GM19025 (cell line): ENCODE results near the gene PIP5KL1.

Source experiments
- ATAC-seq: cut with Tn5 transposase; IDR thresholded peaks from one replicate; pipeline ENCODE4 v1.9.1; 2021; ENCODE audit warnings: mild to moderate bottlenecking, low read depth, moderate library complexity; ENCODE audit not compliant: unreplicated experiment

PIP5KL1 gene

DNA sequence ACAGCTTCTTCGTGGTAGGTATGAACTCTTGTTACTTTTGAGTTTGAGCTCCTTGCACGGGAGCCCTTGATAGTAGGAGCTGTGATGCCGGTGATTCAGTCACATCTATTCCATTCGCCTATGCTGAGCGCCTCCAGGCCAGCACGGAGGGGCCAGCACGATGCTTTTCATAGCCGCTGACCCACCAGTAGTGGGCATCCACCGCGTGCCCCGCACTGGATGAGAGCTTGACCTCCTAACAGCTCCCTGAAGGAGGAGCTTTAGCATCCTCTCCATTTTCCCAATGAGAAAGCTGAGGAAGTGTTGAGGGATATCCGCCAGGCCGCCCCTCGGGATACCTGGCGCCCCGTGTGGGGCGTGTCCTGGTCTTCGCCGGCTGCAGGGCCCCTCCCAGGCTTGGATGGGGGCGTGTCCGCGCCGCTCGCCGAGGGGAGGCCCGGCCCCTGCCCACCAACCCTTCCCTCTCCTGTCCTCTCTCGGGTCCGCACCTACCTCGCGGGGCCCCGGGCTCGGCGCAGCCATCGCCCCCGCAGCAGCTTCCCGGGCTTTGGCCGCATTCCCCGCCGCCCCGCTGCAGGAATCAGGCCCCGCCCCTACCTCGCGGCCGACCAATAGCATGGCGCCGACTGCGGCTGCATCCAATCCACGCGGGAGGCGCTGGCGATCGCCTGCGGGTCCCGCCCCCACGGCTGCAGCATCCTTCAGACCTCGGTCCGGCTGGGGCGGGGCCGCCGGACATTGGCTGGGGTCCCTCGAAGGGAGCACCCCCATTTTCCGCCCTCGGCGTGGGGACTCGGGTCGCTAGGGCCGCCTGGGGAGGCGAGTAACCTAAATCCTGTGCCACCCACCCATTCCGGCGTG lies at the start of gene PIP5KL1:
PIP5KL1 (minus strand) TSS at position 547 of the 861 bp plus-strand sequence; CDS start at position 522, 25 bp downstream.
- peak; percentile 78 for ATAC-seq

DNA sequence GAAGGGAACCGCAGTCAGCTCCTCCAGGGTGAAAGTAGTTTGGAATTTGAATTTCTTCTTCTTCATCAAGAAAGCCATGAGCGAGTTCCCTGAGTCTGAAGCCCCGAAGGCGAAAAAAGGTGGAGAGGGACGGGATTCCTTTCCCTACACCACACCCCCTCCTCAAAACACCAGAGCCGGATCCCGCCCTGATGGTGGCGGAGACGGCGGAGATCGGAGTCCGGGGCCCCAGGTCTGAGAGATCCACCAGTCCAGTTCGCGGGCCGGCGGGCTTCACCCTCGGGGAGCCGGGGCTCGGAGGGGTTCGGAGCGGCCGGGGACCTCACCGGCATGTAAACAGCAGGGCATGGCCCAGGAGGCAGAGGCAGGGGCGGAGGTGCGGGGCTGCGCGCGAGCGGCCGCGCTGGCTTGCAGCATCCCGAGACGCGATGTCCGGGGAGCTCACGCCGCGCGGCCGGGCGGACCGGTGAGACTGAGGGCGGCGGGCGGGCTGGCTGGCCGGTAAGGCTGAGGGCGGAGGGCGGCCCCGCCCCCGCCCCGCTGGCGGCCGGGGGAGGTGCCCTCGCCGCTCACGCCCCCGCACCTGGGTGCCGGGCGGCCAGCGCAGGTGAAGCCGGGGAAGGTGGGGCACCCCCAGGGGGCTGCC lies 49.6 kb upstream of the PIP5KL1 start:
- ATAC-seq, result peak; percentile 24

GRCh38 chr9:127979333-127980059 lies 48.9 kb upstream of the PIP5KL1 start:
- ATAC-seq, result no peak

GRCh38 chr9:127979015-127979332 lies 48.4 kb upstream of the PIP5KL1 start:
- ATAC-seq, result no peak

- no peak for ATAC-seq
Observed at GRCh38 chr9:127977884-127978647, 47.5 kb upstream of the PIP5KL1 start.

- ATAC-seq, result no peak
Observed at GRCh38 chr9:127977009-127977883, 46.7 kb upstream of the PIP5KL1 start.

GRCh38 chr9:127976498-127976897 lies 45.9 kb upstream of the PIP5KL1 start:
- ATAC-seq, result no peak

- ATAC-seq, result no peak
Observed at GRCh38 chr9:127975376-127976315, 45.1 kb upstream of the PIP5KL1 start.

DNA sequence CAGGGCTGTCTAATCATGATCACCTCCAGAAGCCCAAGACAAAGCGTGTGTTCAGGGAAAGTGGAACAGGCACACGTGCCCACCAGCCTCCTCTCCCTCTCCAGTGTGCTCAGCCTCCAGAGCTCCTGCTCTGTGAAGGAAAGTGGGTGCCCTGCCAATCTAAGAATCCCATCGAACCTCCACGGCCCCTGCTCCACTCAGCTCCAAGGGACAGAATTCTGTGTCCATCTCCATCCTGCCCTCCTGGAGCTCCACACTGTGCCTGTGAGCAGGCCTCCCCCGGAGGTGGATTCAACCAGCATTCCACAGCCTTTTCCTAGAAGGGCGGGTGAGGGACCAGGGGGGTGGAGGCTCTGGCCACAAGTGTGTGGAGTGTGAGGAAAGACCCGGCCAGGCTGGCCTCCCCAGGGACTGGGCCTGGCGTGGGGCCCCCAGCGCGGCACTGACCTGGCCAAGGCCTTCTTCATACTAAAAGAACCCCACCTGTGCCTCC lies 44.2 kb upstream of the PIP5KL1 start:
- ATAC-seq, result no peak

DNA sequence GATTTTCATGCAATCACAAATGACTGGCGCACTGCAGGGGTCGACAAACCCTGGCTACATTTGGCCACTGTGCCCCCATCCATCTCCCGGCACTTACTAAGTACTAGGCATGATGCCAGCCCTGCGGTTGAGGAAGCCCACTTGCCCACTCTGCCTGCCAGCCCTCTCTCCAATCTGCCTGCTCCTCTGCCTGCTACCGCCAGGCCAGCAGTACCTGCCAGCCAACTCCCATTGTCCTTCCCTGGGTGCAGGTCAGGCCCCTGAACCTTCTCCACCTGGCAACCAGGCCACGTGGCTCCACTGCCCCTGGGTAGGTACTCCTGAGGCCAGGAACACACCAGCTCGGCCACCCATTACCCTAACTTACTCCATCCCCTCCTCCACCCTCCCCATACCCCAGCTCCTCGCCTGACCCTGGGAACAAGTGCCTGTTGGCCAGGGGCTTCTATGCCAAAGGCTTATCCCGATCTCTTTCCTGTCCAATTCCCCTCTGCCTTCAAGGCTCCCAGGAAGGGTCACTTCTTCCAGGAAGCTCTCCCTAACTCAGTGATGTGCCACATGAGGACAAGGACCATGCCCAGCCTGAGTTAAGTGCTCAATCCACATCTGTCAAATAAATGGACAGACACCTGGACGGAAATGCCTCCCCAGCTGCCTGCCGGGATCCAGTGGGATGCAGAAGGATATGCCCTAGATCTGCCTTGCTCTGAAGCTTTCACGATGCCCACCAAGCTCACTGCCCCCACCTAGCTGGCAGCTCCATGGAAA lies 43.6 kb upstream of the PIP5KL1 start:
- ATAC-seq, result no peak

DNA sequence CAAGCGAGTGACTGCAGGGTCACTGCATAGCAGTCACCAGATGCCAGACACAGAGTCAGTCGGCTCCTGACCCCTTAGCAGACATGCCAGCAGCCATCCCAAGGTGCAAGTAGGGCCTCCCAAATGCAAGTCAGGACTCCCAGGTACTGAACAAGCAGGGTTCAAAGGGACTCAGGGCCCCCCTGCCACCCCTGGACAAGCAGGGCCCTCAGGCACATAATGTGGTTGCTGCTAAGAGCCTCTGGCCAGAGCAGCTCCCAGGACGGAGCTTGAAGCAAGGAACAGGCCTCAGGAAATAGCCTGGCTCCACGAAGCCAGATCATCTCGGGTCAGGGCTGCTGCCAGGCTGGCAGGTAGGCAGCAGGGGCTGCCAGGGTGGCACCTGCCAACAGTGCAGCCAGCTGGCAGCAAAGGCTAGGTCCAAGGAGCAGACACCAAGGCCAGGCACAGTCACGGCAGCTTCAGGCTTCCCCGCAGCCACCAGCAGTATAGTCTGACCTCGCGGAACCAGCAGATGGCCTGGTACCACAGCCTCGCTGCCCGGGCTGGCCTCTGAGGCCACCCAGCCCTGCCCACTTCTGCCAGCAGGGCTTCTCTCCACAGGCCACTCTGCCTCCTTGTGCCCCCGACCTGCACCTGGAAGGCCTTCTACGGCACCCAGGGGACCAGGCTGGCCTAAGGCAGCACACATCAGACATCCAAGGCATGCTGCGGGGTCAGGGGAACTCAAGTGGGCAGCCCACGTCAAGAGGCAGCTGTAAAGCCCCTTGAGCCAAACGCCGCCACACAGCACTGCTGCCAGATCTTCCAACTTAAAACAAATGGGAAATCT lies 42.8 kb upstream of the PIP5KL1 start:
- ATAC-seq, result no peak

- no peak for ATAC-seq
Observed at GRCh38 chr9:127972236-127972871, 41.8 kb upstream of the PIP5KL1 start.

GRCh38 chr9:127971357-127972235 lies 41.0 kb upstream of the PIP5KL1 start:
- ATAC-seq, result peak; percentile 12

DNA sequence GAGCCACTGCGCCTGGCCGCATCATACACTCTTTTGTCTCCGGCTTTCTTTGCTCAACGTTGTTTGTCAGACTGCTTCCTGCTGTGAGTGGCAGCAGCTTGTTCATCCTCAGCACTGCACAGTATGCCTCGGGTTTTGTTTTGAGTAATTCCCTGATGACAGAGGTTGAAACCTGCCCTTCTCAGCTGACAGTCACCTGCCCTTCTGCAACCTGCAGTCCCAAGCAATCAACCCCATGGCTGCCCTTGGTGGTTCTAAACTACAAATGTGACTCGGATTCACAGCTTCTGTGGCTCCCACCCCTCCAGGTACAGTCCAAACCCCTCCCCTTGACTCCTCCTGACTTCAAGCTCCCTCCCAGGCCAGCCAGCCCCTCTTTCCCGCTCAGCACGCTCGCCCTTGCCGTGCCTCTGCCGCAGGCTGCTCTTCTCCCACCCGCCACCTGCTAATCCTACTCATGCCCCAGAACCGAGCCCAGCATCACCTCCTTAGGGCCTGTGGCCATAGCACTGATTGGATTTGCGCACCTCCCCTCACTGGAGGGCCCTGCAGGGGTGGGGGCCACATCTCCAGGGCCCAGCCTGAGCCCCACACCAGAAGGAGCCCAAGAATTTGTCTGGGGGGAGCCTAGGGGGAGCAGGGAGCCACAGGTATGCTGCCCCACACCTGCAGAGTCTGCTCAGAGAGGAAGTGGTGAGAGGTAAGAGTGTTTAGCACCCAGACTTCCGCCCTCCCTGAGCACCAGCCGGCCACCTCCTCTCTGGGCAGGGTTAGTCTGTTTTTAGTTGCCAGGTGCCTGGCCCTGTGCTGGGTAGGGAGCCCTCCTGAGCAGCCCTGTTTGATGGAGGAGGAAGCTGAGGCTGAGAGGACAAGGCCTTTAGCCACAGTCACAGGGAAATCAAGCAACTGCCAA lies 40.1 kb upstream of the PIP5KL1 start:
- ATAC-seq, result peak; percentile 67
